Panc1 (cell line): ENCODE measurements around the gene USB1.

Source experiments
- POLR2AphosphoS5 ChIP-seq: IDR thresholded peaks from 2 replicates; pipeline ENCODE4 v1.6.1; 2012; ENCODE audit warnings: mild to moderate bottlenecking, low read depth, low read length, moderate library complexity
- REST ChIP-seq, 2 experiments: IDR thresholded peaks; 2 replicates each; pipeline ENCODE4 v1.6.1; 2011 to 2012; ENCODE audit warnings: low read depth in 2 of 2, control low read depth in 1 of 2, low read length in 1 of 2, mild to moderate bottlenecking in 1 of 2, moderate library complexity in 1 of 2; ENCODE audit not compliant: insufficient read depth in 1 of 2

GRCh38 chr16:57961538-57961937 is 39.7 kb upstream of the USB1 start:
- TF ChIP-seq REST (IDR thresholded peaks at IDR 0.05; ENCODE audit: insufficient read depth in 1 of 2, low read depth in 2 of 2, low read length in 1 of 2) (no peak), POLR2AphosphoS5 (no peak)
